ENCODE results near the gene PARG. TPM values are rescaled to one million over a fixed set of nuclear protein-coding genes. Genes with fewer than 3 reads are reported as not detected.

The PARG gene
- total RNA-seq, 1 donor from 2014 or later: 24.2 TPM

GRCh38 chr10:49841615-49842332 is 100.1 kb downstream of the PARG start:
- no peak overlapping the region for H3K27ac ChIP-seq
- ATAC-seq: no peak
- peaks cover 55% of the 10 kb centered on the region for H3K36me3 ChIP-seq

GRCh38 chr10:49837685-49838084 is 104.1 kb downstream of the PARG start:
- H3K27me3 ChIP-seq (ENCODE audit: low read depth): no peaks in the 10 kb centered on the region
- intact Hi-C loops (cut with DNase I): no loop called here
- peaks cover 50% of the 10 kb centered on the region for H3K36me3 ChIP-seq
- H3K9me3 ChIP-seq: no peaks in the 10 kb centered on the region
- no peaks in the 10 kb centered on the region for H3K4me1 ChIP-seq
- no peak overlapping the region for H3K27ac ChIP-seq
- TF ChIP-seq, protein P1, sequence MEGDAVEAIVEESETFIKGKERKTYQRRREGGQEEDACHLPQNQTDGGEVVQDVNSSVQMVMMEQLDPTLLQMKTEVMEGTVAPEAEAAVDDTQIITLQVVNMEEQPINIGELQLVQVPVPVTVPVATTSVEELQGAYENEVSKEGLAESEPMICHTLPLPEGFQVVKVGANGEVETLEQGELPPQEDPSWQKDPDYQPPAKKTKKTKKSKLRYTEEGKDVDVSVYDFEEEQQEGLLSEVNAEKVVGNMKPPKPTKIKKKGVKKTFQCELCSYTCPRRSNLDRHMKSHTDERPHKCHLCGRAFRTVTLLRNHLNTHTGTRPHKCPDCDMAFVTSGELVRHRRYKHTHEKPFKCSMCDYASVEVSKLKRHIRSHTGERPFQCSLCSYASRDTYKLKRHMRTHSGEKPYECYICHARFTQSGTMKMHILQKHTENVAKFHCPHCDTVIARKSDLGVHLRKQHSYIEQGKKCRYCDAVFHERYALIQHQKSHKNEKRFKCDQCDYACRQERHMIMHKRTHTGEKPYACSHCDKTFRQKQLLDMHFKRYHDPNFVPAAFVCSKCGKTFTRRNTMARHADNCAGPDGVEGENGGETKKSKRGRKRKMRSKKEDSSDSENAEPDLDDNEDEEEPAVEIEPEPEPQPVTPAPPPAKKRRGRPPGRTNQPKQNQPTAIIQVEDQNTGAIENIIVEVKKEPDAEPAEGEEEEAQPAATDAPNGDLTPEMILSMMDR (IDR thresholded peaks at IDR 0.05): no peak
- H3K4me3 ChIP-seq: no peak overlapping the region
- no peak for DNase-seq
- no peak for ATAC-seq

More at GRCh38 chr10:49841615-49842332, 100.1 kb downstream of the PARG start:
- no peaks in the 10 kb centered on the region for H3K27me3 ChIP-seq (ENCODE audit: low read depth)
- no peak for DNase-seq
- no peaks in the 10 kb centered on the region for H3K9me3 ChIP-seq
- H3K4me3 ChIP-seq: no peak overlapping the region
- H3K4me1 ChIP-seq: no peaks in the 10 kb centered on the region
- TF ChIP-seq, protein P1 (IDR thresholded peaks at IDR 0.05): no peak
- intact Hi-C loops (cut with DNase I): no loop called here

DNA sequence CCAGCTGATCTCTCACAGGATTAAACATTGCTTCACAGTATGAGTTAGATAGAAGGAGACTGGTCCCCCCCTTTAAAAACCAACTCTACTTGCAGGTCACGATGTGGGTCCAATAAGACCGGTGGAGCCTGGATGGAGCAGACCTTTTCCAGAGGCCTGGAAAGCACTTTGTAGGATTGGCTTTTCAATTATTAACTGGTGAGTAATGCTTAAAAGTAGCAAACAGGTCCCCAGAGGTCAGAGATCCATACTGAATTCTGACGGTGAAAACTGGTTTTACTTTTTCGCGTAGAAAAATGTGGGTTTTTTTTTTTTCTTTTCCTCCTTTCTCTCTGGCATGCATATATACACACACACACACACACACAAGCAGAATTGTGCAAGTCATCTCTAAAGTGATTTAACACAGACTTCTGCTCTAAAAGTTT is 104.8 kb downstream of the PARG start:
- no peak overlapping the region for H3K4me3 ChIP-seq
- H3K4me1 ChIP-seq: no peaks in the 10 kb centered on the region
- H3K27ac ChIP-seq: no peak overlapping the region
- H3K27me3 ChIP-seq (ENCODE audit: low read depth): no peaks in the 10 kb centered on the region
- no peaks in the 10 kb centered on the region for H3K9me3 ChIP-seq
- DNase-seq (no peak), ATAC-seq (no peak)
- TF ChIP-seq, protein P1 (IDR thresholded peaks at IDR 0.05): no peak
- intact Hi-C loops (cut with DNase I): no loop called here
- H3K36me3 ChIP-seq: peaks cover 50% of the 10 kb centered on the region

DNA sequence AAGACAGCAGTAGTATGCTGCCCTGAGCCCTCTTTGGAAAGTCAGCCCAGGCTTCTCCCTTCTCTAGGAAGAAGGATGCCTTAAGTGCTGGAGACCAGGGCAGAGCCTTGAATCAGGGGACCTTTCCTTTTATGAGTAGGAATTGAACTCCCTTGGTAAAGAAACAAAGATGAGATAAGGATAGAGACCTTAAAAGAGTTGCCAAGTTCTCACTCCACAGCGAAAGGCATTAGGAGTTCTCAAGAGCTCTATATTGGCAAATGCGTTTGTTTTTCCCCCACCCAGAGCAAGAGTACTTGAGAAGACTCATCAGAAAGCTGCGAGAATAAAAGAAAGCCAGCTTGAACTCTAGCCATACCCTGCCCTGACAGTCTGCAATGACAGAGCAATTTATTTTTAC is 106.9 kb downstream of the PARG start:
- Histone ChIP-seq H3K27ac (no peak overlapping the region), H3K4me1 (no peaks in the 10 kb centered on the region), H3K9me3 (no peaks in the 10 kb centered on the region), H3K27me3 (ENCODE audit: low read depth) (no peaks in the 10 kb centered on the region), H3K36me3 (peaks cover 49% of the 10 kb centered on the region), H3K4me3 (no peak overlapping the region)
- DNase-seq (no peak), ATAC-seq (no peak)
- intact Hi-C loops (cut with DNase I): no loop called here
- TF ChIP-seq, protein P1 (IDR thresholded peaks at IDR 0.05): no peak

- ATAC-seq: no peak
- H3K4me3 ChIP-seq: no peak overlapping the region
- H3K27me3 ChIP-seq (ENCODE audit: low read depth): no peaks in the 10 kb centered on the region
- H3K36me3 ChIP-seq: peaks cover 41% of the 10 kb centered on the region
- DNase-seq: no peak
- intact Hi-C loops (cut with DNase I): no loop called here
- TF ChIP-seq, protein P1 (IDR thresholded peaks at IDR 0.05): no peak
- H3K27ac ChIP-seq: no peak overlapping the region
- H3K4me1 ChIP-seq: no peaks in the 10 kb centered on the region
- no peaks in the 10 kb centered on the region for H3K9me3 ChIP-seq
Measured at GRCh38 chr10:49834201-49834600, 107.6 kb downstream of the PARG start.
